HG03378 (cell line): ENCODE data around the gene PML.
"Not testable (repeated sequence)": the region's sequence is repeated elsewhere in the genome, so short reads cannot be mapped to it uniquely, and the experiment has no call there.

Experiments
- ATAC-seq: cut with Tn5 transposase; IDR thresholded peaks from one replicate; pipeline ENCODE4 v1.9.1; 2021; ENCODE audit warnings: mild to moderate bottlenecking, moderate library complexity; ENCODE audit not compliant: unreplicated experiment

PML gene

DNA sequence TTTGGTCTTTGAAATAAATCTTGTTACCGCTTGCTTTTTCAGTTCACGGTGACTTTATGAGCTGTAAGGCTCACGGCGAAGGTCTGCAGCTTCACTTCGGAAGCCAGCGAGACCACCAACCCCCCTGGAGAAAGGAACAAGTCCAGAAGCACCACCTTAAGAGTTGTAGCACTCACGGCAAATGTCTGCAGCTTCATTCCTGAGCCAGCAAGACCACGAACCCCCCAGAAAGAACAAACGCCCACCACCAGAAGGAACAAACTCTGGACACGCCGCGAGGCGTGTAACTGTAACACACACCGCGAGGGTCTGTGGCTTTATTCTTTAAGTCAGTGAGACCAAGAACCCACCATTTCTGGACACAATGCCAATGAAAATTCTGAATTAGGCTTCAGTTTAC lies 59.0 kb downstream of the PML start:
- ATAC-seq: no peak

DNA sequence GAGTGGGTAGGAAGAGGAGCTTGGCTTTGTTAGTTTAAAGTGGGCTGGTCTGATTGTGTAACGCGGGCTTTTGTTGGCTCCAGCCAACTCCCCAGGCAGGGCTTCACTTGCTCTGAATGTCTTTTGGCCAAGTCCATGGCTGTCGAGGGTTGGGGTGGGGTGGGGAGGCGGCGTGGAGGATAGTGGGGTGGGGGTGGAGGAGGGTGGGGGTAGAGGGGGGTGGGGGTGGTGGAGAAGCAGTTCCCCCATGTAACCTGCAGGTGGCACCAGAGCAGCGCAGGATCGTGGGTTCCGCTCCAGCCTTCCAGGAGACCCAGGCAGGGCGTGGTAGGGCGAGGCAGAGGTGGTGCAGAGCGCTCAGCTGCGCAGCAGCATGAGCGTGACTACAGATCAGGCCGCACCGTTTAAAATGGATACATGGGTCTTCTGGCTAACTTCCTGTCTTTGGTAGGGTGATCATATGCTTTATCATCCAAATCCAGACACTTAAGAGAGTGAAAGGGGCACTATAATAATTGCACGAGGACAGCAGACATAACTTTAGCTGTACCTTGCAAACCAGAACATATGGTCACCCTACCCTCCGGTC lies 59.5 kb downstream of the PML start:
- no peak for ATAC-seq

DNA sequence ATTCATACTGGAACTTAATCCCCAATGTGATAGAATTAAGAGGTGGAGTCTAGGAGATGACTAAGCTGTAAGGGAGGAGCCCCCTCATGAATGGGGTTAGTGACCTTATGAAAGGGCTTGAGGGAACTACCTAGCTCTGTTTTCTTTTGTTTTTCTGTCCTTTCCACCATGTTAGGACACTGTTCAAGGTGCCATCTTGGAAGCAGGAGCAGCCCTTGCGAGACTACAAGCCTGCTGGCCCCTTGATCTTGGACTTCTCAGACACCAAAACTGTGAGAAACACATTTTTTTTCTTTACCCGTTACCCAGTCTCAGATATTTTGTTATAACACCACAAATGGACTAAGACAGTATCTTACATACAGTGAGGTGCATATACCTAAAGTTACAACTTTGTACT lies 61.3 kb downstream of the PML start:
- ATAC-seq: no peak

DNA sequence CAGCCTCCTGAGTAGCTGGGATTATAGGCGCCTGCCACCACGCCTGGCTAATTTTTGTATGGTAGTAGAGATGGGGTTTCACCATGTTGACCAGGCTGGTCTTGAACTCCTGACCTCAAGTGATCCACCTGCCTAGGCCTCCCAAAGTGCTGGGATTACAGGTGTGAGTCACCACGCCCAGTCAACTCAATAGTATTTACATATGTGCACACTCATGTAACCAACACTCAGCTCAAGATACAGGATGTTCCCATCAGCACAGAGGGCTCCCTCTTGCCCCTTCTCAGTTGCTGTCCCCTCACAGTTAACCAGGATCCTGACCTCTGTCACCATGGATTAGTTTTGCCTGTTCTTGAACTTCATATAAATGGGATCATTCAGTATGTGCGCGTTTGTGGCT lies 61.8 kb downstream of the PML start:
- not testable (repeated sequence) for ATAC-seq

DNA sequence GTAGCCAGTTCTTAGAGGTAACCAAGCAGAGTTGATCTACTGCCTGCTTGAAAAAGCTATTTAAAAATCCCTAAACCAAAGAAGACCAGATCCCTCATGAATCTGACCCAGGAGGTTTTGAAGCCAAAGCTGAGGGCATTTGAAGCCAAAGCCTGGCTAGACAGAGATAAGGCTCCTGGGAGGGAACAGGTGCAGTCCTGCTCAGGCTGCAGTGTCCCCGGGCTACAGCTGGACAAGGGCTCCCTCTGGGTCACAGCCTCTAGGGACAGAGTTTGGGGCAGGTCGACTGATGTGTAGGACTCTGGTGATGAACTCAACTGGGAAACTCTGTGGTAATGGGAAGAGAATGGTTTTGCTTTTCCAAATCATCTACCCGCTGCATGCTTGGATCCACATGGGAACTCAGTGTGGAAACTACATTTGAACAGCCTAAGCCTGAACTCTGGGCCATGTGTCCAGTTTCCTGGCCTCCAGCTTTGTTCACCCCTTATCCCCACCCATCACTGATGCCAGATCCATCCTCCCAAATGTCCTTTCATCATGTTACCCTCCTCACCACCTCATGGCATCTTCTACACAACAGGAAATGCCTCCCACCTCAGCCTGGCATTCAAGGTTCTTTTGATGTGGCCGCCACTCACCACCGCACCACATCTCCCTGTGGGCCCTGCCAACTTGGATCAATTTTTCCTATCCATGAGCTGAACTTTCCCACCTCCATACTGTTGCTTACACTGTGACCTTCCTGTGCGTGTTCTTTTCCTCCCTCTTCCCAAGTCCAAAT lies 64.7 kb downstream of the PML start:
- ATAC-seq: not testable (repeated sequence)

DNA sequence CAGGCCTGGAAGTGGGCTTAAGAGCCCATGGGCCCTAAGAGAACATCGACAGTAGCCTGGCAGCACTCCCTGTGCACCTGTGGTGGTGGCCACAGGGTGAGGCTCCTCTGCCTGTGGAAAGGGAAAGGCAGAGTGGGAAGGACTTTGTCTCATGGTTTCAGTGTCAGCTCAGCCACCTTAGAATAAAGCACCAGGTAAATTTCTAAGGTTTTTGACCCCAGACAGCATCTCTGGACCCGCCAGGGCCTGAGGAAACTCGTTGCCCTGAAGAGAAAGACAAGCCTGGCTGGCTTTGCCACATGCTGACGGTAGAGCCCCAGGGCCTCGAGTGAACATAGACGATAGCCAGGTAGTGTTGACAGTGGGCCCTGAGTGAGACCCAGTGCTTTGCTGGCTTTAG lies 65.7 kb downstream of the PML start:
- ATAC-seq: no peak

DNA sequence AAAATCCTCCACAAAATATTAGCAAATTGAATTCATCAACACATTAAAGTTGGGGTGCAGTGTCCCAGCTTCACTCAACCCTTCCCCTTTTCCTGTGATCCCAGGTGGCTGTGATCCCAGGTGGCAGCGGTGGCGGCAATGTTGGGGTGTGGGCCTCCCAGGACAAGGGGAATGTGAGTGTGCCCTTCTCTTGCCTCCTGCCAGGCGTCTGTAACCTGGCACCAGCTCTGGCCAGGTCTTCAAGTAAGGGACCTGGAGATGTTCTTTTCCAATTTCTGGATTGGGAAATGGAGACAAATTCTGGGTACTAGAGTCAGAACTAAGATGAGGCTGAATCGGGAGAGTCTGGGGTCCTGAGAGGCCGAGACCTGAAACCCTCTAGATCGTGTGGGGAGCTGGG lies 67.7 kb downstream of the PML start:
- no peak for ATAC-seq

DNA sequence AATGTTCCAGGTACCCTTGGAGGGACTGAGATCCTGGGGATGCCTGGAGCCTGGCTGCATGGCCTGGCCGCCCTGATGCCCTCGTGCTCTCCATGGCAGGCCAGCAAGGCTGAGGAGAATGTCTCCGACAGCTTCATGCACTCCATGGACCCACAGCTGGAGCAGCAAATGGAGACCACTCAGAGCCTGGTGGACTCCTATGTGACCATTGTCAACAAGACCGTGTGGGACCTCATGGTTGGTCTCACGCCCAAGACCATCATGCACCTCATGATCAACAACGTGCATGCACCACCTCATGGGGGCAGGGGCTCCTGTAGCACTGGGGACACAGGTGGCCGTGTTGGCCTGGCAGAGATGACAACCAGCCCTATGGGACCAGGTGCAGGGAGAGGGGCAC lies 68.2 kb downstream of the PML start:
- no peak for ATAC-seq

DNA sequence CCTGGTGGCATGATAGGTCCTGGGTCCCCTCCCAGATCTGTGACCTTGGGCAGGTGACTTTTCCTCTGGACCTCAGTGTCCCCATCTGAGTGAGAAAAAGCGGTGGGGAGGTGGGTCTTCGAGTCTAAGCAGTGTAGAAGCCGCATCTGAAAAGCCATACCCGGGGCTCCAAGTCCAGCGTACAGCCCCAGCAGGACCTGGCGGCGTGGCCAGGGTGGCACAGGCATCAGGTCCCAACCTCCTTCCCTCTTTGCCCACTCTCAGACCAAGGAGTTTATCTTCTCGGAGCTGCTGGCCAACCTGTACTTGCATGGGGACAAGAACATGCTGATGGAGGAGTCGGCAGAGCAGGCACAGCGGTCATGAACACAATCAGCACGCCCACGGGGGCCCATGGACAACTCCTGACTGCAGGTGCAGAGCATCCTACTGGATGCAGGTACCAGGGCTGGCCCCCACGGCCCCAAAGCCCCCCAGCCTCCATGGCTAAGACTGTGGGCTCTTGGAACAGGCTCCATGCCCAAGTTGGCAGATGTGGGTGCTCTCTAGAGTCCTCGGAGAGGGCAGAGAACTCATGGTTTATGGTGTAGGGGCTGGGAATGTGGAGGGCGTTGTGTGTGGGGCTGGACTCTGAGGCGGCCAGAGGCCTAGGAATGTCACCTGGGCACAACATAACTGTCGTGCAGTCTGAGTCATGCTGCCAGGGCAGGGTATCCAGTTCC lies 69.1 kb downstream of the PML start:
- ATAC-seq: not testable (repeated sequence)

DNA sequence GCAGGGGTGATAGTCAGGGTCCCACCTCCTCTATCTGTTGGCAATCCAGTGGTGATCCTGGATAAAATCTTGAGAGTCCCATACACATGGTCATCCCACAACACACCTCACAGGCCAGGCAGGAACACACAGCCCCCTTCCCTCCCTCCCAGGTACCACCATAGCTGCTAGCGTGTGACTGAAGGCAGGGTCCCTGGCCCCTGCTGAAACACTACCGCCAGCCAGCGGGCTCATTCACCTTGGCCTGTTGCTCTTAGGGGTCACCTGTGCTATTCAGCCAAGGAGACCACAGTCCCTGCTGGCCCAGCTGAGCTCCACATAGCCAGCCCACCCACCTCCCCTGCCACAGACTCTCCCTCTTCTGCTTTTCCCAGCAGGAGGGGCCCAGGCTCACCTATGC lies 69.7 kb downstream of the PML start:
- not testable (repeated sequence) for ATAC-seq

DNA sequence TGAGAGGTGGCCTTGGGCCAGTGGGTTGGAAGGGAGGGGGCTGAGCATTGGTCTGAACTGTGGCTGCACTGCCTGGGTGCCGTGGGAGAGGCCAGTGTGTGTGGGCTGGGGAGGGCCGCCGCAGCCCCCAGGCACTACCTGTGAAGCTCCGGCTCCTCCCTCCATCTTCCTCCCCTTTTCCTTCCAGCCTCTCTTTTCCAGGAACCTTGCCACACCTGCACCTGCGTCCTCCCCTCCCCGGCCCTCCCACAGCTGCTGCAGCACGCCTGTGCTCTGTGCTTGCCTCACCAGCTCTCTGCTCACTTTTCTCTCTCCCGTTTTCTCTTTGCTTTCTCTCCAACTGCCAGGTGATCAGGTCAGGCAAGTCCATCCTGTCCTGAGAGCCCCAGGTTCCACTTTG lies 70.3 kb downstream of the PML start:
- not testable (repeated sequence) for ATAC-seq

DNA sequence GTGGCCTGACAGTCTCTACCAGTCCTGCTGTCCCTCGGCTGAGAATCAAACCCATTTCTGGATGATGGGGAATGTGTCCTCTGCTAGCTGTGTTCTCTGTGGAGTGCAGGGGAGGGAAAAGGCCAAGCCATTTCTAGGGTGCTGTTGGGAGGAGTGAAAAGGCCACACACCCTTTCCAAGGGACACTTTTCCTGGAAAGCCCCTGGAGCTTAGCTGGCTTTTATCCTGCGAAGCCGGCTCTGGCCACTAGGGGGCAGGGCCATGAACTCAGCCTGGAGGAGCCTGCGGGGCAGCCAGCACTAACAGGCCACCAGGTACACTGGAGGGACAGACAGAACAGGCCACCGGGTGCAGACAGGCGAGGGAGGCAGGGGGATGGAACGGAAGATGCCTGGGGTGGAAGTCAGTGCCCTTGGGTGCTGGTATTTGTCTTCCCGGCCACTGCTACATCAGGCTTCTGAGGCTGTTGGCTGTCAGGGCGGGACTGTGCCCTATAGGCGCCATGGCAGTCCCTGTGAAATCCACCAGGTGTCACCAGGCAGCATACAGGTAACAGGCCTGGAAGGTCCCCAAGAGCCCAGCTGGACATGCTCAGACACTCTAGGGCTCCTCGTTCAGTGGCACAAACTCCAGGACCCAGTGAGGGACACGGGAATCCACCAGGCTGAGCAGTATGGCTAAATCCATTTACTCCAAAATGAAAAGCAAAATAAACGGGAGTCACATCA lies 71.3 kb downstream of the PML start:
- not testable (repeated sequence) for ATAC-seq

DNA sequence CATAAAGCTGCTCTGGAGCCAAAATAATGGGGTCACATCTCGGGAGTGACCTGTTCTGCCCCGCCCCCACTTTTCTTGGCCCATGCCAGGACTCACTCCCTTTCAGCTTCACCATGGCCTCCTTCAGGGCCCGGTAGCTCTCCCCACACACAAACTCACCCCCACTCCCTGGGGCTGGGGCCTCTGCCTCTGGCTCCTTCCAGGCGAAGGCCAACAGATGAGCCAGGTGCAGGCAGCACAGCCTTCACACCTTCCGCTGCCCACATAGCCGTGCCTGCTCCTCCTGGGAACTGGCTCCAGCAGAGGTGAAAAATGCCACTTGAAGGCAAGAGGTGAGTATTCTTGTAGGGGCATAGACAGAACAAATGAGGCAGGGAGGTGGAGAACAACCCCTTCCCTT lies 77.1 kb downstream of the PML start:
- ATAC-seq: not testable (repeated sequence)

DNA sequence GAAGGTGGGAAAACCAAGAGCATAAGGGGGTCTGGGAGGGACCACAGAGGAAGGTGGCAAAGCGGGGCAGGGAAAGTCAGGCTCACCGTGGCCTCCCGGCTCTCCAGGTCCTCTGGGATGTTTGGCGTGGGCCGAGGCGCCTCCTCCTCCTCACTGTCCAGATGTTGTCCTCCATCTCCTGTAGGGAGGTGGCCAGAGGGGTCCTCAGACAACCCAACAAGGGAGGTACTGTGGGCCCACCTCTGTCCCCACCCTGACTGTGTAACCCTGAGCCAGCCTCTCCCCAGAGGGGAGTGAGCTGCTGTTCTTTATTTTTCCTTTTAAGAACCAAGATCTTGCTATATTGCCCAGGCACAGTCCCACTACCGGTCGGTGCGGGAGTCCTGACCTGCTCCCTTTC lies 77.6 kb downstream of the PML start:
- ATAC-seq: not testable (repeated sequence)

DNA sequence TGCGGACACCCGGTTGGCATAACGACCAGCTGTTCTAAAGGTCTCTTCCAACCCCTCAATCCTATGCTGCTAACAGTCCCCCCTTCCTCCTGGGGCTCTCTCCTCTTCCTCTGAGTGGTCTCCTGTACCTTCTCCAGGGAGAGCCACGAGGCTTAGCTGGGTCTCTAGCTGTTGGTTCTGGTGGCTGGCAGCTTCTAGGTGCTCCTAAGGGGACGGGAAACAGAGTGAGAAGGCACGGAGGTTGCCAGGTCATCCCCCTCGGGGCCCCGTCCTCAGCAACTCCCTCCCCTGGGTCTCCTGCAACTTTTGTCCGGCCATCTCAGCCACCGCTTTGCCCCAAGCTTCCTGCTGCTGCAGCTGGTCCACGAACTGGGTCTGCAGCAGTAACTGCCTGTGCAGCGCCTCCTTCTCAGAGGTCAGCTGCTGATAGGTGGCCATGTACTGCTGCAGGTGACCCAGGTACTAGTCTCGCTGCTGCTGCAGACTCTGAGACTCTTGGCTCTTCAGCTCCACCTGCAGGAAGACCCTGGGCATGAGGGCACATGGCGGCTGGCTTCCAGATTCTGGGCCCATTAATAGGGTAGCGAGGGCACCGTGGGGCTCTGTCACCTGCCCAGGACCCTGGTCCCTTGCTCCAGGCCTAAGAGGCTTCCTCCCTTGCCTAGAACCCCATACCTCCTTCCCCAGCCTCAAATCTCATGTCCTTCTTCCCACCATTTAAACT lies 78.3 kb downstream of the PML start:
- ATAC-seq: not testable (repeated sequence)

DNA sequence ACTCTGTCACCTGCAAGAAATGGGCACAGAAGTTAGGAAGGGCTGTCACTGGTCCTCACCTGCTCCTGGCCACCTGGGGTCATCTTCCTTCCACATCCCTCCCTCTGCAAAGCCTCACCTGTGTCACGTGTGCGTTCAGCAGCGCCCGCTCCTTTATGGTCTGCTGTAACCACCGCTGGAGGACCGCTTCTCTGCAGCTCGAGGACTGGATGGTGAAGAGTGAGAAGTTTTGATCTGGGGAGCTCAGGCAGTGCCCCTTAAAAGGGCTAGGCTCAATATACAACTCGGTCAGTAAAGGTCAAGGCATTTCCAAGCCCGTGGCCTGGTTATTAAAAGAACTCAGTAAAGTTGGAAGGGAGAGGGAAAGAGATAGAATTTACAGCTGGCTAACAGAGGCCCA lies 81.3 kb downstream of the PML start:
- ATAC-seq: not testable (repeated sequence)

DNA sequence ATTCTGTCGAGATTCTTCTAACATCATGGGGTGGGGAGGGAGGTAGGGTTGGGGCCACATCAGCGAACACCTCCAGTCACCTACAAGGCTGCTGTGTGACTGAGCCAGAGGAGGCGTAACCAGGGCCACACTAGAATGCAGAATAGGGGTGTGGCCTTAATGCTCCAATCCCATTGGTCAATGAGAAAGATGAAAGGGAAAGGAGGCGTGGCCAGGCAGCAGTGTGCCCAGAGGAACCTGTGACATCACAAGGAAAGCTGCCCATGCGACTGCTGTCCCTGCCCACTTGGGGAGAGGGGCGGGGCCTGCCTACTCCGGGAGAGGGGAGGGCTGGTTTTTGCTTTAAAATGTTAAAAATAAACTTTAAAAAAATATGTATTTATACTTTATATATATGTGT lies 87.9 kb downstream of the PML start, which contains the start of gene GOLGA6A:
TSS of gene GOLGA6A (minus strand) at position 101 of the 400 bp plus-strand sequence. CDS start at position 60, 41 bp downstream.
- not testable (repeated sequence) for ATAC-seq

DNA sequence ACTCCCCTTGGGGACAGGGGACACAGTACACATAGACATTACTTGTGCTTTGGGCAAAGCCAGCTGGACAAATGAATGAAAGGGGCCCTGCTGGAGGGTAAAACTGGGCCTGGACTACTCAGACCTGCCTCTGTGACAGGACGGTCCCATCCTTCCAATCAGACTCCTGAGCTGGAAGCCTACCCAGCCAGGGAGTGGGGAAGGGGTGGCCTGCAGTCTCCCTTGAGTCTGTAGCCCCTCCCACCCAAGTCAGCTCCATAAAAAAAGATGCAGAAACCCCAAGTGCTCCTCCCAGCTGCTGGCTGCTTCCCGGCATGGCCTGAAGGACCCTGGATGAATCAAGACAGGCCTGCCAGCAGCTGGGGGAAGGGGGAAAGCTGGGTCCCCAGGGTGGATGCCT lies 100.1 kb downstream of the PML start:
- not testable (repeated sequence) for ATAC-seq

DNA sequence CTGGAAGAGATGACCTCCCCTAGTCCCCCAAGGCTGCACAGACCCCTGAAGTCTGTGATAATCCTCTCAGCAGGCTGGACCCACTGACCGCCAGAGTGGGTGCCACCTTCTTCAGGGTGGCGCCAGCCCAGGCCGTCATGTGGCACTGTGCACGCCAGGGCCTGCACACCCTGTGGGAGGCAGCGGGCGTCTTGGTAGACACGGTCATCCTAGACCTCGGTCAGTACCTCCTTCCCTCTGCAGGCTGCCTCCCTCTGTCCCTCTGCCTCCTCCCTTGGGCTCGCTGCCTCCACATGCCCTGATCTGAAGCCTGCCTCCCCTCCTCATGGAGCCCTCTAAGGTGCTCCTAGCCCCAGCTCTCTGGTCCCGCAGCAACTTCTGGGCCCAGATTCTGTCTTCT lies 101.1 kb downstream of the PML start:
- ATAC-seq: not testable (repeated sequence)

DNA sequence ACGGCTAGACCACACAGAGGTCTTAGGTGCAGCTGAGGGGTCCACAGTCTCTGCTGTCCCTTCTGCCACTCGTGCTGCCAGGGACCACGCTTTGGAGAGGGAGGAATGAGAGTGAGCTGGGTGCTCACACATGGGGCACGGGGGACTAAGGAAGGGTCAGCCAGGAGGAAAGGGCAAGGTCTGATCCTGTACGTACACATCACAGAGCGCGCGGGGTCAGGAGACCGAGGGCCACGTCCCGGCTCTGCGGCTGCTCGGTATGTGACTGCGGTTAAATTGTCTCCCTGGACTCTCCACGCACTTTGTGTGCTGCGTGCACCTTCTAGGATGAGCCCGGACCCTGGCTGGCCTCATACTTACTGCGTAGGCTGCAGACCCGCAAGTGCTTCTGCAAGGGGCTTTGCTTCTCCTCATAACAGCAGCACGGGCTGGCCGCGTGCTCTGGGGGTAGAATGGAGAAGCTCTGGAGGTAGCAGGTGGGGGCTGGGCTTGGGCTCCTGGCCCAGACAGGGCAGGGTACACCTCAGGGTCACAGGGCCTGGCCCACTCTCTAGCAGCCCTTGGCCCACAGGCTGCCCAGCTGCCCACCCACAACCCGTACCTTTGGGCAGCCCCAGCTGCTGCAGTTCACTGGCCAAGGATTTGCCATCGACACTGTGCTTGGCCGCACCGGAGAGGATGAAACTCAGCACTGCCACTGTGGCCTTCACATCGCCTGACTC lies 102.4 kb downstream of the PML start:
- not testable (repeated sequence) for ATAC-seq
